Hematopoietic multipotent progenitor cell treated with erythropoietin and hydrocortisone succinate and interleukin-3 and kit ligand, for 6 days (in vitro differentiated cells): ENCODE data around the gene MARCHF2.
A peak's percentile ranks its signal among the peaks of the same experiment; 100 is the strongest.
"Not testable (repeated sequence)": the region's sequence is repeated elsewhere in the genome, so short reads cannot be mapped to it uniquely, and the experiment has no call there.

Source experiments
- DNase-seq: peaks from one replicate; pipeline ENCODE4 v3.0.0-alpha.2; 2015

The MARCHF2 gene

GRCh38 chr19:8412783-8413628, at the start of gene MARCHF2:
Gene MARCHF2 (plus strand): TSS chr19:8413305. CDS start chr19:8421841, 8,536 bp downstream.
- peak; percentile 97 for DNase-seq

GRCh38 chr19:8363803-8364771, 49.0 kb upstream of the MARCHF2 start, which contains the start of gene ANGPTL4:
Gene ANGPTL4 (plus strand): TSS chr19:8364155. CDS start chr19:8364322, 167 bp downstream.
- DNase-seq, result peak; percentile 74

- no peak for DNase-seq
Measured at GRCh38 chr19:8366121-8366581, 47.0 kb upstream of the MARCHF2 start.

GRCh38 chr19:8366961-8367326, 46.2 kb upstream of the MARCHF2 start:
- DNase-seq, result no peak

GRCh38 chr19:8367327-8368001, 45.6 kb upstream of the MARCHF2 start:
- DNase-seq, result no peak

- DNase-seq, result peak; percentile 37
Measured at GRCh38 chr19:8370176-8371010, 42.7 kb upstream of the MARCHF2 start.

- peak; percentile 93 for DNase-seq
Measured at GRCh38 chr19:8371011-8371804, 41.9 kb upstream of the MARCHF2 start.

- DNase-seq, result peak; percentile 82
Measured at GRCh38 chr19:8373867-8374813, 39.0 kb upstream of the MARCHF2 start.

- not testable (repeated sequence) for DNase-seq
Measured at GRCh38 chr19:8375766-8376165, 37.3 kb upstream of the MARCHF2 start.

- DNase-seq, result not testable (repeated sequence)
Measured at GRCh38 chr19:8376373-8376974, 36.6 kb upstream of the MARCHF2 start.

- DNase-seq, result no peak
Measured at GRCh38 chr19:8377598-8377997, 35.5 kb upstream of the MARCHF2 start.

- not testable (repeated sequence) for DNase-seq
Measured at GRCh38 chr19:8379156-8379891, 33.8 kb upstream of the MARCHF2 start.

GRCh38 chr19:8384569-8384968, 28.5 kb upstream of the MARCHF2 start:
- not testable (repeated sequence) for DNase-seq

GRCh38 chr19:8385103-8385502, 28.0 kb upstream of the MARCHF2 start:
- DNase-seq, result not testable (repeated sequence)

GRCh38 chr19:8385566-8385965, 27.5 kb upstream of the MARCHF2 start:
- not testable (repeated sequence) for DNase-seq

GRCh38 chr19:8386419-8386818, 26.7 kb upstream of the MARCHF2 start:
- not testable (repeated sequence) for DNase-seq

- DNase-seq, result no peak
Measured at GRCh38 chr19:8386990-8387389, 26.1 kb upstream of the MARCHF2 start.
